ENCODE data around the gene KRTAP10-10.
"Not testable (repeated sequence)": the region's sequence is repeated elsewhere in the genome, so short reads cannot be mapped to it uniquely, and the experiment has no call there.

The KRTAP10-10 gene

DNA sequence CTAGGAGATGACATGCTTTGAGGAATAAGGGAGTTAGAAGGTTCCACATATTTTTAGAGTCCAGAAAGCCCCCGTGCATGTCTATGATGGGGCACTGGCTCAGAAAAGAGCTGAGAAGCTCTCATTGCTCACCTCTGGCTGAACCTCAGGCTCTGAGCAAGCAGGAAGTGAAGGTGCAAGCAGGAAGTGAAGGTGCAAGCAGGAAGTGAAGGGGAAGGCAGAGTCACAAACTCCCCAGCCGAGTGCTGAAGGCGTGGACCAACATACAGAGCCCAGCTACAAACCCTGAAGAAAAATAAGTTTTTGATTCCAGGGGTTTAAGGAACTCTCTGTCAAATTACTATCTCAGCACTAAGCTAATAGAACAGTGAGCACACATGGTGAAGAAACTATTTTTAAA, 18.2 kb upstream of the KRTAP10-10 start:
- H3K4me3 ChIP-seq (ENCODE audit: low read depth, low read length): no peak overlapping the region
- DNase-seq (ENCODE audit: low read depth): no peak

GRCh38 chr21:44619886-44620285, 17.3 kb upstream of the KRTAP10-10 start:
- H3K4me3 ChIP-seq (ENCODE audit: low read depth, low read length): no peak overlapping the region
- no peak for DNase-seq (ENCODE audit: low read depth)

GRCh38 chr21:44623575-44623974, 13.6 kb upstream of the KRTAP10-10 start:
- no peak for DNase-seq (ENCODE audit: low read depth)
- no peak overlapping the region for H3K4me3 ChIP-seq (ENCODE audit: low read depth, low read length)

GRCh38 chr21:44625756-44626155, 11.4 kb upstream of the KRTAP10-10 start:
- DNase-seq (ENCODE audit: low read depth): no peak
- no peak overlapping the region for H3K4me3 ChIP-seq (ENCODE audit: low read depth, low read length)

DNA sequence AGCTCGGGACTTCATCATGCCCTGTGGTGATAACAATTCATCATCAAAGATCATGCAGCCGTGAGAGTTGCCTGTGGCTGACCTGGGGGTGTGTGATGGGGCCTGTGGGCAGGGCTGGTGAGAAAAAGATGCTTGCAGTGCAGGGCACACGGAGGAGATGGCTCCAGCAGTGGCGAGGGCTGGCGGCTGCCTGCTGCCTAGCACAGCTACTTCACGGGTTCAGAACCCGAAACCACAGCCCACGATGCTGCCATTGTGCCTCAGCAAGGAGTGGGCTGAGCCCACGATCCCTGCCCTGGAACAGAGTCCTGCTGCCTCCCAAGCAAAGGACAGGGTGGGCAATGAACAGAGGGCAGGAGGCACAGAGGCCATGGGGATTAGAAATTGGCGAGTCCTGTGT, 10.9 kb upstream of the KRTAP10-10 start:
- no peak overlapping the region for H3K4me3 ChIP-seq (ENCODE audit: low read depth, low read length)
- no peak for DNase-seq (ENCODE audit: low read depth)

DNA sequence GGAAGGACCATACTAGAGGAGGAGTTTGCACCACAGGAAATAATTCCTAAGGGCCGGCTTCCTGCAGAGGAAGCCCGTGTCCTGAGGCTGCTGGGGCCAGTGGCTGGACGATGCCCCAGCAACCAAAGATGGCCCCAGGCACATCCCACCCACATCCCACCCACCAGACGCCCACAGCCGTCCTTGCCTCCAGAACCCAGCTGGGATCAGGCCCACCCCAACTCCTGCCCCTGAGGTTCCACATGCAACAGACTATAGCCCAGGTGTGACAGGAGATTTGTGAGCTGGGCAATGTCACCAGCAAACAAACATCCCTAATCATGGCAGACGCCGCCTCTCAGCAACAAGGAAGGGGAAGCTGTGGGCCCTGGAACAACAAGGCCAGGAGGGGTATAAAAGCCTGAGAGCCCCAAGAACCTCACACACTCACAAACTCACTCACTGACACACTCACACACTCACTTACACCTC, 10.4 kb upstream of the KRTAP10-10 start, which contains the start of gene KRTAP10-9:
Gene KRTAP10-9 (plus strand): TSS at position 421 of the 471 bp plus-strand sequence. CDS start 79 bp downstream, outside the sequence.
- H3K4me3 ChIP-seq (ENCODE audit: low read depth, low read length): no peak within 1 kb of the TSS
- DNase-seq (ENCODE audit: low read depth): no peak

- not testable (repeated sequence) for H3K4me3 ChIP-seq (ENCODE audit: low read depth, low read length); DNase-seq (ENCODE audit: low read depth)
These were observed 9.9 kb upstream of the KRTAP10-10 start for GRCh38 chr21:44627181-44627822.

- DNase-seq (ENCODE audit: low read depth); H3K4me3 ChIP-seq (ENCODE audit: low read depth, low read length): not testable (repeated sequence)
These were observed 9.3 kb upstream of the KRTAP10-10 start for GRCh38 chr21:44627831-44628233.

GRCh38 chr21:44628707-44629391, 8.3 kb upstream of the KRTAP10-10 start:
- no peak for DNase-seq (ENCODE audit: low read depth)
- no peak overlapping the region for H3K4me3 ChIP-seq (ENCODE audit: low read depth, low read length)

- DNase-seq (ENCODE audit: low read depth): no peak
- no peak overlapping the region for H3K4me3 ChIP-seq (ENCODE audit: low read depth, low read length)
These were observed 6.7 kb upstream of the KRTAP10-10 start for GRCh38 chr21:44630440-44630839.

- no peak overlapping the region for H3K4me3 ChIP-seq (ENCODE audit: low read depth, low read length)
- DNase-seq (ENCODE audit: low read depth): no peak
These were observed 5.1 kb upstream of the KRTAP10-10 start for GRCh38 chr21:44632067-44632466.

DNA sequence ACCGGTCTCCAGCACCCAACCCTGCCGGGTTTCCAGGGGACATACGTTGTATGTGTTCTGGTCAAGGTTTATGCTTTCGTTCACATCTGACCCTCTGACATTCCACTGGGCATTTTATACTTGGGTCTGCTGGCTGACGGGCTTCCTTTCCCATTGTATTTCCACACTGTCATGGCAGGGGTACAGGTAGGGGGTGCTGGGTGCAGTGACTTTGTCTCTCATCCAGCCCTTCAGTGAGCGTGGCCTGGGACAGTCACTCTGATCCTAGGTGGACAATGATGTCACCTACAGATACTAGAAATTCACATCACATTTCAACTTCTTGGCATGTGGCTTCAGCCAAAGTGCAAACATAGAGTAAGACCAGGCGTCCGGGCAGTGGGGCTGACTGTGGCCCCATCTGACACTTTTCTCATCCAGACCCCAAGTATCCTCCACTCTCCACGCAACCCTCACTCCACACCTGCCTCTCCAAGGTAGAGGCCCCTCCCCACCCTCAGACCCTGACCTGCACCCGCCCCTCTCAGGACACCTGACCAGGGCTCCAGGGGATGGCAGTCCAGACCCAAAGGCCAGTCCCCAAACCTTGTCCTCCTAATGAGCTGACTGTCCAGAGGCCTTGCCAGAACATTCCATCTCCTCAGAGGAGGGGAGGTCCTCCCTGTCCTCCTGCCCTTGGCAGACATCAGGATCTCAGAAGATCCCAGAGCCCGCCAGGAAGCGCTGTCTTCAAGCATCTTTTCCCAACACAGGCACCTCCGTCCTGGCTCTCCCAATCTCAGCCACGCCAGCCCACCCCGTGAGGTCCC, 743 bp upstream of the KRTAP10-10 start:
- H3K4me3 ChIP-seq (ENCODE audit: low read depth, low read length): no peak overlapping the region
- DNase-seq (ENCODE audit: low read depth): no peak

GRCh38 chr21:44637851-44638348, 744 bp downstream of the KRTAP10-10 start:
- not testable (repeated sequence) for H3K4me3 ChIP-seq (ENCODE audit: low read depth, low read length); DNase-seq (ENCODE audit: low read depth)

- H3K4me3 ChIP-seq (ENCODE audit: low read depth, low read length); DNase-seq (ENCODE audit: low read depth): not testable (repeated sequence)
These were observed 1.6 kb downstream of the KRTAP10-10 start for GRCh38 chr21:44638506-44639330.

GRCh38 chr21:44639331-44639655, 2.1 kb downstream of the KRTAP10-10 start:
- DNase-seq (ENCODE audit: low read depth): no peak

GRCh38 chr21:44640761-44641160, 3.6 kb downstream of the KRTAP10-10 start:
- no peak for DNase-seq (ENCODE audit: low read depth)
- no peak overlapping the region for H3K4me3 ChIP-seq (ENCODE audit: low read depth, low read length)

More at GRCh38 chr21:44639331-44639655, 2.1 kb downstream of the KRTAP10-10 start:
- no peak overlapping the region for H3K4me3 ChIP-seq (ENCODE audit: low read depth, low read length)

DNA sequence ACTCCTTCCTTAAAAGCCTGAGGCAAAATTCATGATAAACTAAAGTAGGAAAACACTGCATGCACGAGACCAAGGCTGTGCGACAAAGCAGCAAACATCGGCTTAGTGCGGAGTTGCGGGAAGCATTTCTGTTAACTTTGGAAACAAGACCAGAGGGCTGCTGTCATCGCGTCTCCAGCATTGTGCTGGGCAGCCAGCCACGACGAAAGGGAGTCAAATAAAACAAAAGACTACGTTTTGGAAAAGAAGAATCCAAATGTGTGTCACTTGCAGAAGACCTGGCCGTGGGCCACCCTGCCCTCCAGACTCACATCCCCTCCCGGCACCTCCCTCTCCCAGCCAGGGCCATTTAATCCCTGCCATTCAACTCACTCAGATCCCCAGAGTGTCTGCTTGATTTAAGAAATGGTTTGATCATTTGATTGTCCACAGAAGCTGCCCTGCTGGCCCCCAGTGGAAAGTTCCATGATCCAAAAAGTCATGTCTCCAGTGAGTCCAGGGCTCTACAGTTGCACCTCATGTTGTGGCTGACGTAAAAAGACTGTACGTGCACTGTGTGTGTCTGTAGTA, 6.7 kb downstream of the KRTAP10-10 start:
- no peak overlapping the region for H3K4me3 ChIP-seq (ENCODE audit: low read depth, low read length)
- no peak for DNase-seq (ENCODE audit: low read depth)

DNA sequence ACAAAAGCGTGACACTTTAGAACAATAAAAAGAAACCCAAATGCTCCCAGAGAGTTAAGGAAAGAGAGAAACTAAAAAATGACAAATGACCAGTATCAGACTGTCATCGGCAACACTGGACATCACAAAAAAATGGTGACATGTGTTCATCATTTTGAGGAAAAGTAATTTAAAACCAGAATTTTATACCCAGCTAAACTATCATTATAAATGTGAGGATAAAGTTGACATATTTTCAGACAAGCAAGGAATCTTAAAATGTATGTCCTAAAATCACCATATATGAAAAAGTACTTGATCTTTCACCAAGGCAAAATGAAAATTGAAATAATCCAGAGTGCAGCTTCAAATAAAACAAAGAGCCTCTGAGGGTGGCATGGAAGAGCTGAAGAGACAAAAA, 7.7 kb downstream of the KRTAP10-10 start:
- no peak overlapping the region for H3K4me3 ChIP-seq (ENCODE audit: low read depth, low read length)
- DNase-seq (ENCODE audit: low read depth): no peak
